ENCODE results near the gene CLCNKB. TPM values are rescaled to one million over a fixed set of nuclear protein-coding genes. Genes with fewer than 3 reads are reported as not detected.

Gene CLCNKB
- total and polyA plus RNA-seq, 2 donors (not counting 3 experiments of a cell fraction or from before 2014, with no cell fraction given): 0.18 TPM; not detected in 1

GRCh38 chr1:16092097-16092922, 48.7 kb downstream of the CLCNKB start:
- no peaks in the 10 kb centered on the region for H3K36me3 ChIP-seq (ENCODE audit: control insufficient read depth in 2 of 2, extremely low read depth in 1 of 2, insufficient read depth in 2 of 2, low read length in 2 of 2)
- H3K9me3 ChIP-seq (replicated peaks; ENCODE audit: control insufficient read depth, insufficient read depth, low read length): no peaks in the 10 kb centered on the region
- no peak overlapping the region for H3K4me3 ChIP-seq (replicated peaks in 1 of 3; ENCODE audit: insufficient read depth in 1 of 3, low read depth in 1 of 3, low read length in 3 of 3)
- DNase-seq (ENCODE audit: low read depth, low spot score) (no peak), FAIRE-seq (no peak)
- H3K4me2 ChIP-seq (ENCODE audit: insufficient read depth, low read length): no peak overlapping the region
- POLR2A ChIA-PET: no interaction called here
- no peaks in the 10 kb centered on the region for H3K9me1 ChIP-seq (replicated peaks; ENCODE audit: control insufficient read depth, extremely low read depth, insufficient read depth, low read length)
- H3K27me3 ChIP-seq (ENCODE audit: control insufficient read depth in 2 of 2, insufficient read depth in 2 of 2, low read length in 2 of 2): peaks cover 0 to 5% of the 10 kb centered on the region in 2 experiments
- no peaks in the 10 kb centered on the region for H3K4me1 ChIP-seq (ENCODE audit: control insufficient read depth, extremely low read depth, insufficient read depth, low read length)
- intact Hi-C loops (cut with micrococcal nuclease): no loop called here
- dilution Hi-C loops (cut with MboI; ENCODE audit: extremely low pct_ligation_motif_present, low sequenced_read_pairs): no loop called here
- no TSS peak for BruUV-seq (replicated peaks)
- no peak overlapping the region for H3K27ac ChIP-seq (ENCODE audit: insufficient read depth, low read depth, low read length)
- no peak overlapping the region for H3K9ac ChIP-seq (replicated peaks; ENCODE audit: extremely low read depth, insufficient read depth, low read length)
- H2AFZ ChIP-seq (ENCODE audit: low read depth, low read length): no peak overlapping the region
- TF ChIP-seq MYC (IDR thresholded peaks at IDR 0.05; ENCODE audit: low read depth, low read length) (no peak), MAX (IDR thresholded peaks at IDR 0.05; ENCODE audit: insufficient read depth, insufficient read length) (no peak), GATA2 (IDR thresholded peaks at IDR 0.05; ENCODE audit: insufficient read depth, insufficient read length, low read depth, low read length) (no peak), POLR2A (IDR thresholded peaks at IDR 0.05; ENCODE audit: low read depth, low read length) (no peak), EZH2 (IDR thresholded peaks at IDR 0.05; ENCODE audit: borderline replicate concordance, low read depth, low read length, severe bottlenecking) (no peak), CTCF (IDR thresholded peaks at IDR 0.05; ENCODE audit: extremely low read depth in 1 of 2, insufficient read depth in 1 of 2, low read depth in 1 of 2, low read length in 2 of 2) (no peak), POLR2AphosphoS5 (IDR thresholded peaks at IDR 0.05; ENCODE audit: insufficient read depth, low read depth, low read length) (no peak), FOS (IDR thresholded peaks at IDR 0.05; ENCODE audit: borderline replicate concordance, insufficient read depth, low read length) (no peak), JUN (IDR thresholded peaks at IDR 0.05; ENCODE audit: borderline replicate concordance, insufficient read depth, insufficient read length, low read depth) (no peak)
- no peaks in the 10 kb centered on the region for H4K20me1 ChIP-seq (replicated peaks; ENCODE audit: control insufficient read depth, extremely low read depth, insufficient read depth, low read length)
- CTCF ChIA-PET: interaction anchor here (0.6 to 2.1 kb wide), 4 partner anchors 10 to 442 kb away, joined by 3 to 10 read pairs (median 4); no protein-coding TSS in a partner anchor
- no peaks in the 10 kb centered on the region for H3K79me2 ChIP-seq (ENCODE audit: control insufficient read depth, insufficient read depth, low read length)
